ENCODE measurements around the gene COL4A1.

Gene COL4A1

DNA sequence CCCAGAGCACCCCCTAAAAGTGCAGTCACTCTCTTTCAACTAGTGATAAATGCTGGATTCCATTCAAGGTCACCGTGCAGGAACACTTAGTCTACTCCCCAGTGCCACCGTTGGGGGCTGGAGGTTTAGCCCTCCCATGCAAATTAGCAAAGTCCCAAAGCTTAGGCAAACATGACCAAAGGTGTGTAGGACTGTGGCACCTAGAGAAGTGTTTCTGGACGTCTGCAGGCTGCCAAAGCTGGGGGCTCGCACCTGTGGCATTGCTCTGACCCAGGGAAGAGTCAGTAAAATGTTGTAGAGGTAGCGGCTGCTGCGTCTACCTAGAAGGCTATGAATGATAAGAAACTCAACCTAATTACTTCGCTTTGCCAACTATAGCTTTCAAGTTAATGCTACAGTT lies 13.9 kb downstream of the COL4A1 start:
- DNase-seq (ENCODE audit: low read depth): no peak

DNA sequence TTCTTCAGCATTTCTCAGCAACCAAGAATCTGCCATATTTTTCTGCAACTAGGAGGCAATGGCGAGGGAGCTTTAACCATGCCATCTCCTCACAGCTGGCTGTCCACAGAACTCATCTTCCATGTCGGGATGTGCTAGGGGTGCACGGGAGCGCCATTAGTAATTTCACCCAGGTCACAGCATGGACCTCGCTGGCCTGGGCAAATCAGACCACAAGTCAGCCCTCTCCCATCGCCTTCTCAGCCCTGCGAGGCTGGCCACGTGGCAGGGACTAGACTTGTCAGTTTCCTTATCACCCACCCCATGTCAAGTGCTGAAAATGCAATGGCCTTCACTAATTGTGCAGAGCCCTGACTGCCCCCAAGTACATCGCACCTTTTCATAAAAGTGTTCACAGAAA lies 15.7 kb downstream of the COL4A1 start:
- no peak for DNase-seq (ENCODE audit: low read depth)

DNA sequence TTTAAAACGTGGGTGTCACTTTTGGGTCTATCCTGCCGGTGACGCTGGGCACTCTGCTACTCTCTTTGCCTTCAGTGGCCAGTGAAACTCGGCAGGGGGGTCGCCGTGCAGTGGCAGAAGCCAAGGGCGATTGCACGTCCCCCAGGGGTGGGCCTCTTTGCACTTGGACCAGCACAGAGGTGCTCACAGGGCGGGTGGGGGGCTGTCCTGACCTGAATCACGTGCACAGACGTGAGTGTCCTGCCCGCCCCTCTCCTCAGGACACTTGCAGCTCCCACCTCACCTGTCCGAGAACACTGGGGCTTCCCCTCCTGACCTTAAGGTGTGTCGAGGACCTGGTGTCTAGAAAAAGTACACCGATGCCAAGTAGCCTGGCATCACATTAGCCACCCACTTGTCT lies 16.1 kb downstream of the COL4A1 start:
- no peak for DNase-seq (ENCODE audit: low read depth)

DNA sequence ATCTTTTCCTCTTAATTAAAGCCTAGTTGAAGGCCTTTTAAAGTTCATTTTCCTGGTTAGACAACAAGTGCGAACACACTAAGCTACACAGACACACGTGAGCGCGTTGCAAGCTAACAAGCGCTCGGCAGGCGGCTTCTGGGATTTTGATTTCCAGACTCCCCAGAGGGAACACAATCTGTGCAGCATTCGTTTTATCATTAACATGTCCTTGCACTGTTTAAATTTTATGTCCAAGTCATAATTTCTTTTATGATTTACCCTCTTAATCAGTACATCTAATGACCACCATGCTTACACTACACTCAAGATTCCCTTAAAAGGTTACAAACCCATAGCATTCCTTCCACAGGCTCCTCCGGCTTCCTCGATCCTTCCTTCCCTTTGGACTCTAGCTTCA lies 16.8 kb downstream of the COL4A1 start:
- DNase-seq (ENCODE audit: low read depth): no peak

DNA sequence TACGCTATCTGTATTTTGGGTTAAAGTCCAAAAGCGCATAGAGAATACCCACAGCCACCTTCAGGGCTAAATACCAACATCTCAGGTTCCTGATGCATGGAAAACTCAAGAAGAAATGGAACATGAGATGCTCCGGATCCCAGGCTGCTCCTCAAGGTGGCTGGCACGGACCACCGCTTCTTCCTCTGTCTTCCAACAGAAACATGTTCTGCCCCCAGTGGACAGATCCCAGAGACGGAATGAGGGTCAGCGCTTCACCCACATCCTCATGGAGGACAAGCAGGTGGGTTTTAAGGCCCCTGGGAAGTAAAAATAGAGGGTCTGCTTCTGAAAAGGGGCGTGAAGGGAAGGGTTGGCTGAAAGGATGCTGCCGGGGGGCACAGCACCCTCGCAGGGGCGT lies 17.3 kb downstream of the COL4A1 start:
- DNase-seq (ENCODE audit: low read depth): no peak

DNA sequence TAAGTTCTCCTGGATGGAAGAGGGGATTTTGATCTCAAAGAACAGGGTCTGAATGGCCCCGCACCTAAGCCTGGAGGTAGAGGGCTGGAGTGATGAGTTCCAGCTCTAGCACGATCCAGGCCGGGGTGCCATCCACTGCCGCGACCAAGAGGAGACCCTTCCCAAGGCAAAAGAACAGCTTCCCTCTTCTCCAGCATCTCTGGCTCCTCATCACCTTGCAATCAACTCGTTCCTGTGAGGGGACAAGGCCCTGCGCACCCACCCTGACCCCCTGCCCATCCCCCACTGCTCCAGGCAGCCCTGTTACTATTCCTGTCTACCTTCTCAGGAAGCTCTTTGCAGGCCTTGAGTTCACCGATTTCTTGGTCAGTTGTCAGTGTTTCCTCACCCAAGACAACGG lies 17.8 kb downstream of the COL4A1 start:
- DNase-seq (ENCODE audit: low read depth): no peak

DNA sequence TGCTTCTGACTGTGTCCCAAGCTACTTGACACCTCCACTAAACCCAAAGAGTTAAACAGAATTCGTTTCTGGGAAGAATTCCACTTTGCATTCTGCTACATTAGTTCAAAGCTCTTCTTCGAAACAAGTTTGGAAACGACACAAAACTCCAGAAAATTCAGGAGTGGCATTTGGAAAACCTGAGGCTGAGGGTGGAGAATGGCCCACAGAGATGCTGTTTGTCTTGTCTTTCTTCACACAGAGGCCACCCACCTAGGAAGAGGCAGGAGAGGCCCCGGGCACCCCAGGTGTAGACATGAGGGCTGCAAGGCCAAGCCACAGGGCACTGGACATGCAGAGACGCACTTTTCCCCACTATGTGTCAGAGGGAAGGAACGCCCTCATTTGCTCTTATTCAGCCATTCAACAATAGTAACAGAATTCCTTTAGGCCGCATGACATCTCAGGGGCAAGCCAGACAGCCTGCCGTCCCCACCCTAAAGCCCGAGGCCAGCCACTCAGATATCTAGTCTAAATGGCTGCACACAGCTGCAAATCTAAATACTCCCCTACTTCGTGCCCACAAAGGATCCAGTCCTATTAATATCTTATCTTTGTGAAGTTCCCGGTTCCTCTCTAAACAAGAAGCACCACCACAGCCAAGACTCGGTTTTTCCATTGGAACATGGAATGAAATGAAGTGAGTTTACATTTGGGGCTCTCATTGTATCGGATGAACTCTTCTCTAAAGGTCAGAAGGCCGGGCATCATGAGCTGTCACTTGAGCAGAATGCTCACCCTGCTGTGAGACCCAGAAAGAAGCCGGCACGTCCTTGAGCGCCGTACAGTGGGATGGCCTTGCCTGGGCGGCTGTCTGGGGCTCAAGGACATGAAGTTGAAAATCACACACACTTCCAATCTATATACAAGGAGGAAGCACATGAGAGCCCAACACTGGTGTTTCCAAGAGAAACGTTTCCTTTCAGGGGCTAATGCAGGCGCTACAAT lies 19.8 kb downstream of the COL4A1 start:
- no peak for DNase-seq (ENCODE audit: low read depth)

DNA sequence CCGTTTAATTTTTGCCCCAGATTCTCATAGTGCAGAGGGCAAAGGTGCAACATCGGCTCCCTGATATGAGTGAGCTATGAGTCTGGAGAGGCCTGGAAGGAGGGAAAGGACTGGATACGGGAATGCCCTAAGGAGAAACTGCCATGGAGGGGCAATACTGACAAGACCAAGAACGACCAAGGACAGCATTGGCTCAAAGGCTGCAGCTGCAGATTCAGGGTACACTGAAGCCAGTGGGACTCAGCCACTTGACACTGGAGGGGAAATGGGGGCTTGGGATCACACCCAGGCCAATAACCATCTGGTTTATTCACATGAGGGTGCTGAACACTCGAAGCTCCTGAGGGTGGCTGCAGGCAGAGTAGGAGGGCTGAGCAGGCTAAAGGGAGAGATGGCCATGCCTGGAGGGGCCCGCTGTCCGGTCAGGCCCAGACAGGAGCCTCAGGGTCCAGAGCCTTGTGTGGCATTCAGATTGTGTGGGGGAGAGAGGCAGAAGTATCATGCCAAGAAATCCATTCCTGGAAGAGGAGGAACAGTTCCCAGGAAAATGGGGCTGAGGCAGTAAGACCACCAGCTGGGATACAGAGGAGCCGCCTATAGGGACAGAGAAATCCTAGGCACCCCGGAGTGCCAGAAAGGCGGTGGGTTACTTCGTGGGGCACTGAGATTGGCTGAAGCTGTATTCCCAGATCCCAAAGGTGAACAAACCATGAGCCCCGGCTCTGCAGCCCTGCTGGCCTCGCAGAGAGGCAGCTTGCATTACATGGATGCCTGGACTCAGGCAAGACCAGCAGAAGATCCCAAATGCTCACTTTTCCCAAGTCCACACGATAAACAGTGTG lies 20.7 kb downstream of the COL4A1 start:
- DNase-seq (ENCODE audit: low read depth): no peak

DNA sequence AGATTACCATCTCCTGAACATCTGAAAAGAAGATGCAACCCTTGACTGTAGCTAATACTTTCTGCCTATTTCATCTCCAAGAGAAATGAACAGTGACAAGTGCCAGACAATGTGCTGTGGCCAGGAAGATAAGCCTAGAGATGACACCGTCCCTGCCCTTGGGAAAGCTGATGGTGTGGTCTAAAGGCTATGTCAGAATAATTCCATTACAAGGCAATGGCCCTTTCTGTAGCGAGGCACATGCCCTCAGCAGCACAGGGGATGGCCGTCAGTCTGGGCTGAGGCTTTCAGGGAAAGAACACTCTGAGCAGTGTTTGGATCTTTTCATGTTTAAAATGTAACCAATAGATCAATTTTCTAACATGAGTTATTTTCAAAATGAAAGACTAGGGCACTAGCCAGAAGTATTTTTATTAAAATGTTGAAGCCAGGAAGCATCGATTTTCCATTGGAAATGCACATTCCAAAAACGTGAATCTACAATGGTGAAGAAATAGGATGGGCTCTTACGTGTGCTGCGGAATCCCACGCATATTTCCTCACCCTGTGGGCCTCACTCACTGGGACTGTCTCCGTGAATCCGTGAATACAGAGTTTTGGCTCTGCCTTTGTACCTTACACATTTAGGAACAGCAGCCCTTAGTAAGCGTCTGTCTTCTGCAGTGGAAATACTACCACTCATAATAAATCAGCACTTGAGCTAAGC lies 22.0 kb downstream of the COL4A1 start:
- DNase-seq (ENCODE audit: low read depth): peak; percentile 86

DNA sequence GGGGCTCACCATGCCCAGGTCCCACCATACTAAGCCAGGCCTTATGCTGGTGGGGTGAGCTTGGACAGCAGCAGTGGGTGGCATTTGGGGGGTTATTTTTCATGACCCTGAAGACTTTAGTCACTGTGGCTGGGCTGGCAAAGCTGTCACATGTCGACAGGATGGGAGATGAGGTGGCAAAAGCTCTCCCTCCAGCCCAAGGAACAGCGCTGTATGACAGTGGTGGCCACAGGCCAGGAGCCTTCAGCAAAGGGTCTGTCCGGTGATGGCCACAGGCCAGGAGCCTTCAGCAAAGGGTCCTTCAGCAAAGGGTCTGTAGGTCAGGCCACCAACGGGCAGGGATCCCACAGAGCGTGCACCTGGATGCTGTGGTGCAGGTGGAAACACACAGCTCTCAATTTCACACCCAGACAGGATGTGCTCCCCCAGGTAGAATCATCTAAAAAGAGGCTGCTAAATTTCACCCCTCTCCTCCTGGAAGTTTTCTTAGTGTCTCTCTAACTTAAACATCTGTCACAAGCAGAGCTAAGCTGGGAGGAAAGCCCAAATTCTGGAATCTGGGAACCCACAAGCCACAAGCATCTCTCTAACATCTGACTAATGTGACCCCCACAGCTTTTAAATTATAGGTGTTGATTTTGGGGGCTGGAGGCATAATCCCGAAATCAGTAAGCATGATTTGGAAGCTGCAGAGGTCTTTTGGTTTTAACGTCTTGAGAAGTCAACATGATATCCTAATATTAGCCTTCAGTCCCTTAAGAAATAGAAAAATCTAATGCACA lies 23.0 kb downstream of the COL4A1 start:
- no peak for DNase-seq (ENCODE audit: low read depth)

DNA sequence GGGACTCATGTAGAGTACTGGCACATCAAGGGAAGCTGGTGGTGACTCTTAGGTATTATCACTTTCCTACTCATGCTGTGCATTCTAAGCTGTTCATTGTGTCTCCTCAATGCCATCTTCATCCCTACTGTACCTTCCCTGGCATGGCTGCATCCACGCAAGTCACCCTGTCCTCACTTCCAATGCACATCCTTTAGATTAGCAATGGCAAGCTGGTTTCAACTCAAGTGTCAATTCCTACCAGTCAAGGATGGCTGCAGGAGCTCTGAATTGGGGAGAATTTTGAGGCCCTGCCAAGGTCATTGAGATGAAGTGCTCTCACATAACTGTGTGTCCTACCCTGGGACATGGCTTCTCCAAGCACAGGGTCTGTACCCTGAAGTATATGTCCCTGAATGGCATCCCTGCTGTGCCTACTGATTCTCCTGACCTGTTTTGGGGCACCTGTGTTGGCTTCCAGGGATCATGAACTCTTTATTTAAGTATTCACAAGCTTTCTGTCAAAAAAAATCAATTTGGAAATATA lies 24.6 kb downstream of the COL4A1 start:
- DNase-seq (ENCODE audit: low read depth): no peak

DNA sequence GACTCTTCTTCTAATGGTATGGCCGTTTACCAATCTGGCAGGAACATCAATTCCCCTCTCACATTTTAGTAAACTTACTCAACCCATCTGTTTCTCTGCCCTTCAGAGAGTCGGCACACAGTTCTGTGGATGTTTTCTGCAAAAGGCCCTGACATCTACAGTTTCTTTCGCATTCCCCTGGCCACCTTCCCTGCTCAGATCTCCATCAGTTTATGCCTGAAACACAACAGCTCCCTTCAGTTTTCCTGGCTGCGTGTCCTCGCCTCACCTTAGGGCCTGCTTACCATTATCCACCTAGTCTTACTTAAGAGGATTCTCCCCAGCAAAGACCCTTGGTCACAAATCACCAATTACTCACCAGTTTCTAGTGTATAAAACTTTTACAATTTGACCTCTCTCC lies 25.2 kb downstream of the COL4A1 start:
- no peak for DNase-seq (ENCODE audit: low read depth)

DNA sequence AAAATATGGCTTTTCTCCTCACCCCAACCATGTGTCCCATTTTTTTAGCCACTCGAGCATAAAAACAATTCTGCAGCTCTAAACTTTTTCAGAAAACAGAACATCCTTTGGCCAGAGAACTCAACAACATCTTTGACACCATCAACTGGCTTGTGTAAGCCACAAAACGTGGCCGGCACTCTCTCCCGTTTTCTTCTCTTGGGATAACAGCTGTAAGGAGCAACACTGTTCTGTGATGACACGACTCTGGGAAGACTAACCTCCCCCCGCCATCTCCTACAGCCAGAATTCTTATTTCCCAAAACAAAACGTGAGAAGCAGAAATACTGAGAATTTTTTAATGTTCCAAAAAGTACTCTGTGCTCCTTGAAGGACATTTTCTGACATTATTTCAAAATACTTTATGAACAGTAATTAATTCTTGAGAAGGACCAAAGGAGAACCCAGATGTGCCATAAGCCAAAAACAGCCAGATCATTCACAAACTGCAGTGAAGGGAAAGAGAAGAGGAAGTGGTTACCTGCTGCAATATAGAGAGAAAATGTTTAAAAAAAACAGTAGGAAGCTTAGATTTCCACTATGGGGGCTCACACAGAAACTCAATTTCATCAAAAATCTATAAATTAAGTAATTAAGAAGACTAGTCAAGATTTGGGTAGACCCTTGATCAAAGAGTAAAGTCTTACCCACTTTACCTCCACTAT lies 25.8 kb downstream of the COL4A1 start:
- no peak for DNase-seq (ENCODE audit: low read depth)

DNA sequence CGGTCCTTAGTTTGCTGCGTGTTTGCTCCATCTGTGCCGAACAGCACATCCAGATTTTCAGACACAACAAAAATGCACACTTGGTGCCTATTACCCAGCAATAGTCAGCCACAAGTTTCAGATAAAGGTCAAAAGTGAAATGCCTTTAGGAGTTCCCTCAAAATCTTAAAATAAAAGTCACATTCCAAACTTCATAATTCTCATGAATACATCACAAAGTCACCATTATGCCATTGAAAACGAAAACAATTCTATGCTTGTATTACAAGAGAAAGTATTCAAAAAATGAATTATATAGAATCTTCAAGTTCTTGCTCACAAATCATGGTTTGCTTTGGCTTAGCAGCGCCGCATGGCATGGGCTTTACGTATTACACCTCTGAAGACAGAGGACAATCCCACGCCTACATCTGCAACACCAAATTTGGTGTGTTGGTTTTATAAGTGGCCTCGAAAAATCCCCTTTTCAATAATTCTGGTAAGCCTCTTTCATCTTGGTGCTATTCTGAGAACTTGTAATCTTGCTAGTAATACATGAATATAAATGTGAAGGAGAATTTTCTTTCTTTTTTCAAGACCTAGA lies 26.6 kb downstream of the COL4A1 start:
- no peak for DNase-seq (ENCODE audit: low read depth)

DNA sequence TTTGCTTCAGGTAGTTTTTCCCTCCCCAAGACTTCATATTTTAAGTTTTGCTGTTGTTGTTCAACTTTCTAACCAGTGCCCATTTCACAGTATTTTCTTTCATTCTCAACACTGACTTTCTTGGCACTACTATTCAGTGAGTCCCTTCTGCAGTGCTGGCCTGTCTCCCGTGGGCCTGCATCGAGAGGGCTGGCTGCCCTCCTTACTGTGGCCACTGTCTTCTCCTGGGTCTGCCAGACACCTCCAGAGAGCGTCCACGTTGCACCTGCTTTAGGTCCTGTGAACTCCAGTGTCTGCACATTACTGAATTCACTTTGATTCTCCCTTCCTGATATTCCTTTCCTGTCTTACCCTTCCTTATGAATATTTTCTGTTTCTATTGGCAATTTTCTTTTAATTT lies 27.3 kb downstream of the COL4A1 start:
- DNase-seq (ENCODE audit: low read depth): no peak

DNA sequence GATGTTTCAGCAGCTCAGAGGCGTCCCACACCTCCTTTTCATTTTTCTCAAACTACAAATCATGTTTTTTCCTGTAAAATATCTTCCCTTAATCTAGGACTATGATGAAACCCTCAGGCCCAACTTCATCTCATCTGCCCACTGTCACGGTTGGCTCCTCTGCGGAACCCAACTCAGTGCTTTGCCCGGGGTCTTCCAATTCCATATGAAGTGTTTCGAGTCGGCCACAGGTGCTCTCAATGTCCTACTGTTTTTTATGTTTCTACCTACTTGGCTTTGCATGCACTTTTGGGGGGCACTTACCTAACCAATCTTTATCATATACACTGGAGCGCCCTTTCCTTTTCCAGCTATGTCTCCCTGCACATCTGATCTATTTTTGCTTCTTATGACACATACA lies 28.1 kb downstream of the COL4A1 start:
- DNase-seq (ENCODE audit: low read depth): no peak

DNA sequence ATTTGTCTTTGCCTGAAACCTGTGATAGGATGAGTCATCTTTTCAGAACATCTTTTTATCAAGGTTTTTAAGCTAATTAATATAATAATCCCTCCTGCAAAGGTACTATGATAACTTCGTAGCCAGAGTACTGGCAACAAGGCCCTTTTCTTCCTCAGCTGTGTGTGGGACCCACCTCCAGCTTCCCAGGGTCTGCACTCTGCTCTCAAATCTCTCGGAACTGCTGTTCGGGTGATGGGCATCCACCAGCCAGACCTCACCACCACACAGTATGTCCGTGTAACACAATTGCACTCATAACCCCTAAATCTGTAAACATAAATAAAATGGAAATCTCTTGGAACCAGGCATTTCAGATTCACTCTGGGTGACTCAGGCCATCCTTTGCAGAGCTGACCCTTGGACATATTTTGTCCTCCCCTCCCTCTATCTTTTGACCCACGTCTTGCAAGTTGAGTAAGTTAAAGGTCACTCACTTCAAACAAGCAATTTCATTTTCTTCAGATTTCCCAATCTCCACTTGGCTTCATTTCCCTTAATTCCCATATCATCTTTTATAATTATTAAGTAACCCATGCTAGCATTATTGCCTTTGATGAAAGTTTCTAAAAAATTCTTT lies 29.5 kb downstream of the COL4A1 start:
- DNase-seq (ENCODE audit: low read depth): no peak

DNA sequence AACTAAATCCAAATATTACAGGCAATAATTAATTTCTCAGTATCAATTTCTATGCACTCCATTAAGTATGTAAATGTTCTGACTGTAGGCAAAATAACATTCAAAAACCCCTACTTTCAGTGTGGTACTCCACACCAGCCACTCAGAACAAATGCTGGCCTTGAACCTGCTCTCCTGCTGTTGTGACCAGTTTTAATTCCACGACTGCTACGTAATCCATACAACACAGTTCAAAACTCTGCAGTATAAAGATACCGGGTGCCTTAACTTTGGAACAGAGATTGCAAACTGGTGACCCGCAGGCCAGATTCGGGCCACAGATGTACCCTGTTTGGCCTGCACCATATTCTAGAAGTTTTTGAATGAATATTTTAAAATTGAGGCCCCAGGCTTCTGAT lies 30.4 kb downstream of the COL4A1 start:
- no peak for DNase-seq (ENCODE audit: low read depth)

DNA sequence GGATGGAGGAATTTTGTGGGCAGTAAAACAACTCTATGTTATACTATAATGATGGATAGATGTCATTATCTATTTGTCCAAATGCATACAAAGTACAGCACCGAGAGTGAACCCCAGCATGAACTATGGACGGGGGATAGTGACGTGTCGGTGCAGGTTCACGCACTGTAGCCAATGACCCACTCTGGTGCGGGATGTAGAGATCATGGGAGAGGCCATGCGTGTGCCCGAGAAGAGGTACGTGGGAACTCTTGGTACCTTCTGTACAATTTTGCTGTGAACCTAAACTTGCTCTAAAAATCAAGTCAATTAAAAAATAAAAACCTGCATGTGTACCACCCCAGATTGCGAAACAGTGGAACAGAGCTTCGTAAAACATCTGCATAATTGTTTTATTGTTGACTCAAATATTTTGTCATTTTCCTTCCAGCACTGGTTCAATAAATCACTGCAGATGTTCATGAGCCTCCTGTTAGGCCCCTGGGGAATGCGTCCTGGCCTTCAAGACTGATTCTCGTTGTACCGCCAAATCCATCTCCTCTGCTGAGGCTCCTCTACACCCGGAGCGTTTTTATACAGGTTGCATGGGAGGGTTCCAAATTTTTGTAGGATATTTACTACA lies 30.9 kb downstream of the COL4A1 start:
- DNase-seq (ENCODE audit: low read depth): no peak

DNA sequence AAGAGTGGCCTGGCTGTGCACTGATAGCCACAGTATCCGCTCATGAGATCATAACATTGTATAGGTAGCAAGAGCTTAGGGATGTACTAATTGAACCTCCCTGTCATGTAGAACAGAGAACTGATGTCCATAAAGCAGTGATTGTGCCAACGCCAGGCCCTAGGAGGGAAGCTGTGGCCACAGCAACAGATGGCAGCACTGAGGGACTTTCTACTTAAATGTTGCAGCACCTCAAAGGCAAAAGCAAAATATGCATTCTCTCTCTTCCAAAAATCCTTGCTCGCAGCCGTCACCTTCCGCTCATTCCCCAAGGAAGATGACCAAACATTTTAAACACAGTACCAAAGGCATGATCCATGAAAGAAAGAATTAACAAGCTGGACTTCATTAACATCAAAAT lies 32.3 kb downstream of the COL4A1 start:
- no peak for DNase-seq (ENCODE audit: low read depth)
